Subcutaneous abdominal adipose tissue (tissue), 5 donors: Measurements from ENCODE around the gene BMP6.
"Not testable (repeated sequence)": the region's sequence is repeated elsewhere in the genome, so short reads cannot be mapped to it uniquely, and the experiment has no call there.

Experiments
- H3K27ac ChIP-seq: one replicate; pipeline ENCODE4 v1.7.0; 2013; ENCODE audit warnings: low read depth, mild to moderate bottlenecking, inconsistent platforms, low read length, moderate library complexity
- H3K27me3 ChIP-seq, 5 donors: one replicate each; pipeline ENCODE4 v1.7.0; 2013; ENCODE audit warnings: low read length in 5 of 5, inconsistent platforms in 1 of 5; ENCODE audit not compliant: control insufficient read depth in 5 of 5, insufficient read depth in 4 of 5
- H3K36me3 ChIP-seq, 5 donors: one replicate each; pipeline ENCODE4 v1.7.0; 2013; ENCODE audit warnings: low read length in 5 of 5; ENCODE audit not compliant: control insufficient read depth in 5 of 5, insufficient read depth in 5 of 5
- H3K4me1 ChIP-seq, 5 donors: one replicate each; pipeline ENCODE4 v1.7.0; 2013; ENCODE audit warnings: low read length in 5 of 5, mild to moderate bottlenecking in 3 of 5, moderate library complexity in 1 of 5; ENCODE audit not compliant: control insufficient read depth in 5 of 5, insufficient read depth in 5 of 5
- H3K4me3 ChIP-seq, 5 donors: one replicate each; pipeline ENCODE4 v1.7.0; 2013; ENCODE audit warnings: low read length in 5 of 5, low read depth in 1 of 5
- H3K9ac ChIP-seq, 5 donors: one replicate each; pipeline ENCODE4 v1.7.0; 2013; ENCODE audit warnings: low read length in 5 of 5, mild to moderate bottlenecking in 4 of 5, moderate library complexity in 3 of 5
- H3K9me3 ChIP-seq, 5 donors: one replicate each; pipeline ENCODE4 v1.7.0; 2013; ENCODE audit warnings: low read length in 5 of 5; ENCODE audit not compliant: control insufficient read depth in 5 of 5
- donor health status: healthy.
- donor health status: healthy.
- donor health status: healthy.
- donor health status: healthy.
- donor health status: healthy.

Gene BMP6

DNA sequence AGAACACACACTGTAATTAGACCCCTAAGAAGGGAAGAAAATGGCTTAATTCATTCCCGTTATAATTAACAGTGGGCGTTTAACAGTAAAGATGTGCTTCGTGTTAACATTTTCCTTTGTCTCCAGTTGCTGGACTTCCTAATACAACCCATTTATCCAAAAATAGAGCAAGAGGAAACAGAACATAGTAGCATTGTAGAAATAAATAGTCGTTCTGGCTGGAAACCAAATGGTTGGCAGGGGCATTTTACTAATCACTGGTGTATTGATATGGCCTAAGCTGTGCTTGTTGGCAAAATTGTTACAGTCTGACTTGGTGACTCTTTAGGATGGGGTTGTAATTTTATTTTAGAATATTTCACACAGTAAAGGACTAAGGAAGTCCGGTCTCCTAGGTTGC, 89.8 kb downstream of the BMP6 start:
- H3K4me3 ChIP-seq, result no peak overlapping the region
- no peak overlapping the region for H3K9ac ChIP-seq
- H3K9me3 ChIP-seq, result no peaks in the 10 kb centered on the region
- no peak overlapping the region for H3K27ac ChIP-seq
- no peaks in the 10 kb centered on the region for H3K36me3 ChIP-seq
- no peaks in the 10 kb centered on the region for H3K27me3 ChIP-seq
- peaks cover 0 to 7% (median 0%) of the 10 kb centered on the region in 5 donors for H3K4me1 ChIP-seq

DNA sequence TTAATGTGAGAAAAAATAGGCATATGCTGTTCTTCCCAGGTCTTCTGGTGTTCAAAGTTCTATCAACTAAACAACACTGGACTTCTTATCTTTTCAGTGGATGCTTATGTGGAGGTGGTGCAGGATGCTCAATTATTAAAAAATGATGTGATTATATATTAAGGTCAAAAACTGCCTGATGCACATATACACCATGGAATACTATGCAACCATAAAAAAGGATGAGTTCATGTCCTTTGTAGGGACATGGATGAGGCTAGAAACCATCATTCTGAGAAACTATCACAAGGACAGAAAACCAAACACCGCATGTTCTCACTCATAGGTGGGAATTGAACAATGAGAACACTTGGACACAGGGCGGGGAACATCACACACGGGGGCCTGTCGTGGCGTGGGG, 91.3 kb downstream of the BMP6 start:
- not testable (repeated sequence) for H3K9ac ChIP-seq, H3K4me3 ChIP-seq, H3K27ac ChIP-seq, H3K36me3 ChIP-seq, H3K9me3 ChIP-seq, H3K27me3 ChIP-seq, H3K4me1 ChIP-seq

DNA sequence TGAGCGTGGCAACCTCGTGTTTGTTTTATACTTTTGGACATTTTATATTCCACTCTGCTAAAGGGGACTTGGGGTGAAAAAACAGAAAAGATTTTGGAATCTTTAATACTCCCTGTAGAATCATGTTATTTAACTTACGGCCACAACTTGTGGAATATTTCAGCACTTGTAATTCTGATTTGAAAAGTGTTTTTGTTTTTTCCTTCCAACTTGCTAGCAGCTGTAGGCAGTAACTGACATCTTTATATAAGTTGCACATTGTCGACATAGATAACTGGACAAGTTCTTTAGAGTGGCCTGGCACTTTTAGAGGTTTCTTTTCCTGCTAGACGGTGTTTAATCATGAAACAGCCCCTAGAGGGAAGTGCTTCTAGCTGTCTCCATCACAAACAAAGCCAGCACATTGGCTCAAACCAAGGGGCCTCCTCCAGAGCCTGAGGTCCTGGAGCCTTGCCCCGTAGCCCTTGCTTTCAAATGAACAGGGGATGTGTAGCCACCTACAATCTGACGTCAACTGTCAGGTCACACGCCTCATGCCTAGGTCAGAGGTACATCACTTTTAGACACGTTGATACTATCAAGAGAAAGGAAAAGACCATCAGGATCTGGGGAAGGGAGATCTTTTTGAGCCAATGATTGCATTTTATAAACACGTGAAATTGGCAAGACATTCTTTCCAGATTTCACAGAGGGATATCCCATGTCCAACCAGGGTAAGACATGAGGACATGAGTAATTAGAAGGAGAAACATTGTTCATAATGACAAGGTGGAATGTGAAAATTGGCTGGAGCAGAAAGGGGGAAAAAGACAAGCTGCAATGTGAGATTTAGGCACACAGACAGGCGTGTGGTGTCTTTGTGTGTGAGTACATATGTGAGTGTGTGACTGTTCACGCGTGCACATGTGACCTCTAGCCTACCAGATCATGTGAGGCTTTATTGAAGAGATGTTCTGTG, 92.6 kb downstream of the BMP6 start:
- no peak overlapping the region for H3K27ac ChIP-seq
- no peak overlapping the region for H3K9ac ChIP-seq
- peaks cover 0 to 5% (median 0%) of the 10 kb centered on the region in 5 donors for H3K4me1 ChIP-seq
- no peak overlapping the region for H3K4me3 ChIP-seq
- H3K36me3 ChIP-seq, result no peaks in the 10 kb centered on the region
- H3K9me3 ChIP-seq, result no peaks in the 10 kb centered on the region
- H3K27me3 ChIP-seq, result no peaks in the 10 kb centered on the region

DNA sequence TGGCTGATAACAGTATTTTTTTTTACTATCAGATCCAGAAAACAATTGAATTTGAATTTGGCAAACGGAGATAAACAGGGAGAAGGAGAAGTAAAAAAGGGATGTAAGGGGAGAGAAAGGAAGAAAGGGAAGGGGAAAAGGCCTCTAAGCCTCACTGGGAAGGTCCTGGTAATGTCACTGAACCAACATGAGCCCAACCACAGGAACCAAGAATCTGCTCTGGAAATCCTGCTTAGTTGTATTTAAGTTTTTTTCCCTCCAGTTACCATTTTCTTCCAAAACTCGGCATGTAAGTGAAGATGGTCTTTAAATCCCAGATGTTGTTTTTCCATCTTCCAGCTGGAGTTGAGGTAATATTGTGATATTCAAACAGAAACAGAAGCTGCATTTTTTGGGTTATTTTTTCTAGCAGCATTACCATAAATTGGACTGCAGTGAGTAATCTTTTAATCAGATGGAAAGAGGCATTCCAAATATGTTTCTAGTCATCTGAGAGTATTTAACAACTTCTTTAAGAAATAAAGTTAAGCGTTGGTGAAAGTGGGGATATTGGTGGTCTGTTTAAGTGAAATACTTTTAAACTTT, 93.6 kb downstream of the BMP6 start:
- peaks cover 0 to 5% (median 0%) of the 10 kb centered on the region in 5 donors for H3K4me1 ChIP-seq
- H3K27ac ChIP-seq, result no peak overlapping the region
- H3K27me3 ChIP-seq, result no peaks in the 10 kb centered on the region
- H3K36me3 ChIP-seq, result no peaks in the 10 kb centered on the region
- H3K4me3 ChIP-seq, result no peak overlapping the region
- no peaks in the 10 kb centered on the region for H3K9me3 ChIP-seq
- H3K9ac ChIP-seq, result no peak overlapping the region

DNA sequence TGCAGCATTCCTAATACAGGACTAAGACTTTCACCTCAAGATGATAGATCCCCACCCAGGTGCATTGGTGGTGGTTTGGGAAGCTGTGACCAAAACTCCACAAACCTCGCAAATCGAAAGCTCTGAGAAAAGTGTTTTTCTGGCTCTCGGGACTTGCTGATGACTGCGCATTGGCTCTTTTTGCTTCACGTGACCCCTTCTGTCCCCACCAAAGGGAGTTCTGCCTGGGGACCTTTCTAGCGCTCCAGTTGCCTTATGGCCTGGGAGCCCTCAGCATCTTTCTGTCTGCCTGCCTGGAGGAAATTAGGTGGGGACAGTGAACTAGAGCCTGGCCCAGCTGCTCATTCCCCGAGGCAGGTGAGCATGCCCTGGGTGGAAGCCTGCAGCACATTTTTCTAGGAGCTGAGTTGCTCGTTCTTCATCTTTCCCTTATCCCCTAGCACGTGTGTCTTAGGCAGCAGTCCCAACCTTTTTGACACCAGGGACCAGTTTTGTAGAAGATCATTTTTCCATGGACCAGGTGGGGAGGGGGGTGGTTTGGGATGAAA, 94.5 kb downstream of the BMP6 start:
- H3K4me3 ChIP-seq, result no peak overlapping the region
- H3K4me1 ChIP-seq, result peaks cover 0 to 5% (median 0%) of the 10 kb centered on the region in 5 donors
- no peaks in the 10 kb centered on the region for H3K27me3 ChIP-seq

DNA sequence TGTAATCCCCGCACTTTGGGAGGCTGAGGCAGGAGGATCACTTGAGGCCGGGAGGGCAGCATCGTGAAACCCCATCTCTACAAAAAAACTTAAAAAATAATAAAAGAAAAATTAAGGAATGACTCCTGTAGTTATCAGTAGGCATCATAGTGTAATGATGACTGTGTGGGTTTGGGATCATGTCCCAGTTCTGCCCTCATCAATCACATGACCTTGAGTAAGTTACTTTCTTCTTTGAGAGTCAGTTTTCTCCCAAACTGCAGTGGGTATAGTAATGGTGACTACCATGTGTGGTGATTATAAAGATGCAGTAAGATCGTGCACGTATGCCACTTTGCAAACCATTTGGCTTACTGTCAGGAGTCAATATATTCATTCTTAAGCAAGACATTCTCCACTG, 95.5 kb downstream of the BMP6 start:
- no peaks in the 10 kb centered on the region for H3K9me3 ChIP-seq
- H3K9ac ChIP-seq, result no peak overlapping the region
- peaks cover 0 to 3% (median under 1%) of the 10 kb centered on the region in 5 donors for H3K4me1 ChIP-seq
- H3K27me3 ChIP-seq, result no peaks in the 10 kb centered on the region
- H3K27ac ChIP-seq, result no peak overlapping the region
- H3K36me3 ChIP-seq, result no peaks in the 10 kb centered on the region
- no peak overlapping the region for H3K4me3 ChIP-seq

More for the DNA sequence above, 94.5 kb downstream of the BMP6 start:
- Histone ChIP-seq H3K36me3 (no peaks in the 10 kb centered on the region), H3K9me3 (no peaks in the 10 kb centered on the region), H3K27ac (no peak overlapping the region), H3K9ac (no peak overlapping the region)

DNA sequence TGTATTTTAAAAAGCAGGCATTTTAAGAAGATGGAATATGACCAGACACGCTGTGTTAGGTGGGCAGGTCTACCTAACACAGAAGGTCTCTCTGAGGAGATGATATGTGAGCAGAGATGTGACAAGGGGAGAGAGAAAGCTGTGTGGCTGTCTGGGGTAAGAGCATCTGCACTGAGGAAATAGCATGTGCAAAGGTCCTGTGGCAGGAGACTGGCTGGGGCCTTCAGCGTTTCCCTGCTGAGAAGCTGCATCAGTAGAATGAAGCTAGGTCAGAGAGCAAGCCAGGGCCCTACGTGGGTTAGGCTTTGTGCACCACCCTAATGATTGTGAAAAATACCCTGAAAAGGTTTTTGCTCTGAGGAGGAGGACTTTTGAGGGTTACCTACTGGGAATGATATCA, 97.7 kb downstream of the BMP6 start:
- no peak overlapping the region for H3K4me3 ChIP-seq
- H3K36me3 ChIP-seq, result no peaks in the 10 kb centered on the region
- H3K9ac ChIP-seq, result no peak overlapping the region
- peaks cover 0 to 18% (median 1%) of the 10 kb centered on the region in 5 donors for H3K4me1 ChIP-seq
- no peak overlapping the region for H3K27ac ChIP-seq
- H3K9me3 ChIP-seq, result no peaks in the 10 kb centered on the region
- no peaks in the 10 kb centered on the region for H3K27me3 ChIP-seq

DNA sequence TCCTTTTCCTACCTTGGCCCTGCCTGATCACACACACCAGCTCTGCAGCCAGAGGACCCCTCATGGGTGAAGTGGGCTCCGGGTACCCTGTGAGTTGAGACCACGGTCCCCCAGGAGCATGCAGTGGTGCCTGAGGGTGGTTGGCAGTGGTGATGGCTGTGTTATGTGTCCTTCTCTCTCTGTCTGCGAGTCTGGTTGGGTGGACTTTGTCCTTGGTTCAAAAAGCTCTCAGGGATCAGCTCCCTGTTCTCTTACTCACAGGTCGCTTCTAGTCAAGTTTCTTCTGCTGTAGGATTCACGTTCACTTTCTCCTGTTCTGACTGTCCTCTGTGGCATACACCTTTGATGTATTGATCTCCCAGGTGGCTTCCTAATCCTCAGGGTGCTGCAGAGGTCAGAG, 100.1 kb downstream of the BMP6 start:
- Histone ChIP-seq H3K9me3 (no peaks in the 10 kb centered on the region), H3K27me3 (no peaks in the 10 kb centered on the region), H3K36me3 (no peaks in the 10 kb centered on the region), H3K4me3 (no peak overlapping the region), H3K27ac (no peak overlapping the region), H3K4me1 (peaks cover 0 to 18% (median 0%) of the 10 kb centered on the region in 5 donors), H3K9ac (no peak overlapping the region)

DNA sequence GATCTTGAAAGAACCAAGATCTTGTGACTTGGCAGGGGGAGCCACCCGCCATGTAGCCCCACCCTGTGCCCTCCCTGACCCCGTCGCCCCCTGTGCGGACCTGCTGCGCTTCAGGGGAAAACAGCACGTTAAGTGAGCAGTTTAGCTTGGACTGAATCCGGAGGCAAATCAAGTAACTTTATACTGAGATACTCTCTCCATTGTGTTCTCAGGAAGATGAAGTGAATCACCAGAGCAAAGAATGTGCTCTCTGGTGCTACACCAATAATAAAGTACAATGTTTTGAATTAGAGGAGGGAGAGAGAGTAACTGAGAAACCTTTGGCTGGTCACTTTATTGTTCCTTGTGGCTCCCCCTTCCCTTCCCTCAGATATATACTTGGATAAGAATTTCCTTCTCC, 101.2 kb downstream of the BMP6 start:
- no peaks in the 10 kb centered on the region for H3K9me3 ChIP-seq
- peaks cover 0 to 18% (median 0%) of the 10 kb centered on the region in 5 donors for H3K4me1 ChIP-seq
- H3K36me3 ChIP-seq, result no peaks in the 10 kb centered on the region
- no peaks in the 10 kb centered on the region for H3K27me3 ChIP-seq
- H3K4me3 ChIP-seq, result no peak overlapping the region
- H3K27ac ChIP-seq, result no peak overlapping the region
- no peak overlapping the region for H3K9ac ChIP-seq

DNA sequence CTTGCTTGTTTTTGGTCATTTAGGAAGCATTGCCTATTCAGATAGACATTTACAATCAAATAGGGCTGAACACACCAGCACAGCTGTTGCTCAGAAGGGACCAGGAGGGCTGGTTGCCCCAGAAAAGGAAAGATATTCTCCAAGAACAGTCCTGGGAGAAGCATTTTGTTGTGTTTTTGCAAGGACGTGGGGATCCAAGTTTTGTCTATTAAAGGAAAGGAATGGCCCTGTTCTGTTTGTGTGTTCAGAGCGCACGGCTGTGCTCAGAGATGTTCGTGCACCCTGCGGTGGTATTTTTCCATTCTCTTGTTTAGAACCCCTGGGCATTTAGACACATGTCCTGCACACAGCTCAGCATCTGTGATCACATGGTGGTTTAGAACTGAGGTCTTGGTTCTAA, 102.2 kb downstream of the BMP6 start:
- Histone ChIP-seq H3K9me3 (no peaks in the 10 kb centered on the region), H3K4me1 (peaks cover 0 to 18% (median 0%) of the 10 kb centered on the region in 5 donors), H3K9ac (no peak overlapping the region), H3K27ac (no peak overlapping the region), H3K27me3 (no peaks in the 10 kb centered on the region), H3K4me3 (no peak overlapping the region), H3K36me3 (no peaks in the 10 kb centered on the region)
